GM12878 (cell line): Measurements from ENCODE around the gene RAD51B. TPM values are rescaled to one million over a fixed set of nuclear protein-coding genes. Genes with fewer than 3 reads are reported as not detected.

ENCODE experiments used
- ATAC-seq: fragments of 200-7000 bp; cut with Tn5 transposase; 3 replicates; pipeline ENCODE4 v1.9.1; 2020; ENCODE audit warnings: mild to moderate bottlenecking, moderate library complexity
- BruUV-seq: library from RNA; stranded (reverse); fragments of 400-500 nt; replicated peaks from 2 replicates; lab custom pipeline; 2021; lab: Mats Ljungman, UMichigan
- CTCF ChIA-PET: fragments of 300-600 bp; sonication (Branson Sonifier 250); formaldehyde crosslinking; extraction: SDS; loops from one replicate; lab custom pipeline; 2021; ENCODE audit warnings: inconsistent platforms; lab: Yijun Ruan, JAX
- POLR2A ChIA-PET: fragments of 350-600 bp; formaldehyde crosslinking; extraction: SDS; loops from one replicate; lab custom pipeline; 2021; ENCODE audit warnings: inconsistent platforms; lab: Charles Lee
- RAD21 ChIA-PET: fragments of 300-600 bp; sonication (Branson Sonifier 250); formaldehyde crosslinking; loops from one replicate; lab custom pipeline; 2023; ENCODE audit warnings: antibody characterized with exemption; ENCODE audit not compliant: unreplicated experiment; lab: Charles Lee
- SMC1A ChIA-PET: fragments of 300-600 bp; sonication (Branson Sonifier 250); formaldehyde crosslinking; loops from one replicate; lab custom pipeline; 2023; ENCODE audit not compliant: unreplicated experiment, uncharacterized antibody; lab: Charles Lee
- DNase-seq: peaks from one replicate; pipeline ENCODE4 v3.0.0-alpha.2; 2011; ENCODE audit warnings: low read depth, low spot score
- FAIRE-seq: peaks from 3 replicates; lab custom pipeline; 2011; peaks lifted over from hg19 to GRCh38; lab: Jason Lieb, UNC
- H2AFZ ChIP-seq: 2 replicates; pipeline ENCODE4 v1.6.0; 2011; ENCODE audit warnings: low read depth, low read length, control low read depth; ENCODE audit not compliant: control insufficient read depth
- H3K27ac ChIP-seq: 2 replicates; pipeline ENCODE4 v1.5.1; 2011; ENCODE audit warnings: control low read depth; ENCODE audit not compliant: control insufficient read depth, insufficient read depth
- H3K27me3 ChIP-seq, 2 experiments: replicated peaks in 1 of 2; 2 replicates each; pipeline versions ENCODE4 v1.6.0 to v1.6.1; 2011; ENCODE audit warnings: low read length in 1 of 2; ENCODE audit not compliant: control insufficient read depth in 2 of 2, insufficient read depth in 2 of 2
- H3K36me3 ChIP-seq, 2 experiments: 2 replicates each; pipeline ENCODE4 v1.5.1; 2011; ENCODE audit warnings: low read length in 1 of 2; ENCODE audit not compliant: control insufficient read depth in 2 of 2, insufficient read depth in 2 of 2
- H3K4me1 ChIP-seq: 2 replicates; pipeline ENCODE4 v1.6.1; 2011; ENCODE audit warnings: mild to moderate bottlenecking, low read length, moderate library complexity, mixed read lengths; ENCODE audit not compliant: control insufficient read depth, insufficient read depth
- H3K4me2 ChIP-seq: 2 replicates; pipeline ENCODE4 v1.6.0; 2011; ENCODE audit warnings: control low read depth; ENCODE audit not compliant: control insufficient read depth, insufficient read depth
- H3K4me3 ChIP-seq: fragments of 200-600 bp; sonication (generic); 2 replicates; pipeline ENCODE4 v1.5.1; 2016
- H3K79me2 ChIP-seq: 2 replicates; pipeline ENCODE4 v1.6.0; 2011; ENCODE audit warnings: low read length; ENCODE audit not compliant: control insufficient read depth, insufficient read depth
- H3K9ac ChIP-seq: 2 replicates; pipeline ENCODE4 v1.8.0; 2011; ENCODE audit warnings: low read length, control low read depth, mixed read lengths; ENCODE audit not compliant: control insufficient read depth, insufficient read depth
- H3K9me3 ChIP-seq: replicated peaks from 3 replicates; pipeline ENCODE4 v1.5.1; 2011; ENCODE audit warnings: mild to moderate bottlenecking, low read length; ENCODE audit not compliant: control insufficient read depth, insufficient read depth
- H4K20me1 ChIP-seq: 2 replicates; pipeline ENCODE4 v1.6.0; 2011; ENCODE audit not compliant: control insufficient read depth, insufficient read depth
- FOS ChIP-seq: IDR thresholded peaks from 3 replicates; pipeline ENCODE4 v1.6.1; 2011; ENCODE audit warnings: borderline replicate concordance; ENCODE audit not compliant: insufficient read length; ENCODE audit errors: extremely low read depth
- RAD21 ChIP-seq: IDR thresholded peaks from 2 replicates; pipeline ENCODE4 v1.6.1; 2011; ENCODE audit warnings: mild to moderate bottlenecking, low read depth, low read length, moderate library complexity; ENCODE audit not compliant: insufficient read depth
- WGBS: methylation state at CpG from one replicate; pipeline ENCODE4 v1.1.6; 2016; ENCODE audit warnings: low lambda C conversion rate; ENCODE audit not compliant: insufficient replicate concordance, insufficient coverage; ENCODE audit errors: missing lambda C conversion rate; 5-methylcytosine and 5-hydroxymethylcytosine counted together
- in situ Hi-C: fragments of 300-500 bp; cut with MboI; formaldehyde crosslinking; loops from 9 replicates; pipeline ENCODE4 v1.14.3; 2018; ENCODE audit warnings: mixed read lengths
- intact Hi-C: fragments of 100-400 bp; cut with micrococcal nuclease; formaldehyde crosslinking; loops from one replicate; pipeline ENCODE4 v1.14.2; 2022; ENCODE audit not compliant: unreplicated experiment
- polyA plus RNA-seq, 11 experiments: library from polyadenylated mRNA; depleted of rRNA in 4 of 11; unstranded in 6 of 11; stranded (reverse) in 5 of 11; fragments of >200 nt; fragmentation: Nextera tagmentation in 4 of 11; fragmentation: Illumina TruSeq in 1 of 11; extraction: Ambion mirVana in 4 of 11; extraction: Trizol in 1 of 11; gene quantifications; 1 replicate in 1 of 11; 2 replicates in 10 of 11; pipeline versions ENCODE4 v1.2.1 to v1.2.3, GENCODE V29; 2011 to 2016; ENCODE audit warnings: inconsistent platforms in 2 of 11, missing spikeins in 2 of 11, low read depth in 1 of 11
- total RNA-seq, 4 experiments: library from RNA; depleted of rRNA in 3 of 4; stranded (reverse); fragments of >200 nt in 3 of 4; fragmentation: Illumina TruSeq in 1 of 4; extraction: Trizol in 1 of 4; gene quantifications; 2 replicates each; pipeline versions ENCODE4 v1.2.1 to v1.2.3, GENCODE V29; 2013 to 2021
- TF ChIP-seq, protein P1 (sequence below), 3 experiments: IDR thresholded peaks in 2 of 3; conservative IDR thresholded peaks in 1 of 3; 2 replicates each; pipeline ENCODE4 v1.5.1; 2011; ENCODE audit warnings: low read depth in 3 of 3, low read length in 3 of 3, mild to moderate bottlenecking in 3 of 3, control low read depth in 2 of 3, moderate library complexity in 2 of 3, inconsistent platforms in 1 of 3, mixed read lengths in 1 of 3; ENCODE audit not compliant: control insufficient read depth in 2 of 3, insufficient read depth in 1 of 3; ENCODE audit errors: extremely low read depth in 1 of 3
- TF ChIP-seq, protein P2 (sequence below): fragments of 450-650 bp; IDR thresholded peaks from 2 replicates; pipeline ENCODE4 v1.6.1; 2017; ENCODE audit warnings: mild to moderate bottlenecking, moderate library complexity

Gene RAD51B
- total and polyA plus RNA-seq, 10 of the 15 experiments (the other 5 are each of a cell fraction or from before 2014, with no cell fraction given): 9.8 to 26.8 (median 21.3) TPM

DNA sequence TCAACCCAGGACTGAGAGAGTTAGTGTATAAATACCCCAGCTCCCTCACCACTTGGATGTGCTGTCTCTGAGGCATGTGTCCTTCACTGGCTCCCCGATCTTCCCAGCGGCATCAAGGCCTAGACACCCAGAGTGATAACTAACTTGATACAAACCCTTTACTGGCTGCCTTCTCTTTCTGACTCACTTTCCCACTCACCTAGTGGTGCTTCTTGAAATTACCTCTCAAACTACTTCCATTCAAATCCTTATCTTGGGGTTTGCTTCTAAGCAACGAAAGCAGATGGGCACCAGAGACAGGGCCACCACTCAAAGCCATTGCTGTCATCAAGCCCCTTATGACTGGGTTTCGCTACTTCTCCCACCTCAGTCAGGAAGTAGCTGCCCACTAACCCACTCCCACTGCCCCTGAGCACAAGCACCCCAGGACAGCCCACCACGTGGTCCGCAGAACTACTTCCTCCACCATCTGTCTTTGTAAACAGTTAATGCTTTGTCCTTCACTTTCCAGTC lies 956.1 kb downstream of the RAD51B start:
- H3K9me3 ChIP-seq: peaks cover 2% of the 10 kb centered on the region; the same call in 1 of the 3 replicates
- no peaks in the 10 kb centered on the region; the same call in 1 of the 2 replicates for H3K4me1 ChIP-seq
- in situ Hi-C loops: no loop called here
- no peaks in the 10 kb centered on the region for H4K20me1 ChIP-seq
- intact Hi-C loops: no loop called here
- H3K79me2 ChIP-seq: no peaks in the 10 kb centered on the region
- BruUV-seq: no TSS peak
- TF ChIP-seq, protein P1, sequence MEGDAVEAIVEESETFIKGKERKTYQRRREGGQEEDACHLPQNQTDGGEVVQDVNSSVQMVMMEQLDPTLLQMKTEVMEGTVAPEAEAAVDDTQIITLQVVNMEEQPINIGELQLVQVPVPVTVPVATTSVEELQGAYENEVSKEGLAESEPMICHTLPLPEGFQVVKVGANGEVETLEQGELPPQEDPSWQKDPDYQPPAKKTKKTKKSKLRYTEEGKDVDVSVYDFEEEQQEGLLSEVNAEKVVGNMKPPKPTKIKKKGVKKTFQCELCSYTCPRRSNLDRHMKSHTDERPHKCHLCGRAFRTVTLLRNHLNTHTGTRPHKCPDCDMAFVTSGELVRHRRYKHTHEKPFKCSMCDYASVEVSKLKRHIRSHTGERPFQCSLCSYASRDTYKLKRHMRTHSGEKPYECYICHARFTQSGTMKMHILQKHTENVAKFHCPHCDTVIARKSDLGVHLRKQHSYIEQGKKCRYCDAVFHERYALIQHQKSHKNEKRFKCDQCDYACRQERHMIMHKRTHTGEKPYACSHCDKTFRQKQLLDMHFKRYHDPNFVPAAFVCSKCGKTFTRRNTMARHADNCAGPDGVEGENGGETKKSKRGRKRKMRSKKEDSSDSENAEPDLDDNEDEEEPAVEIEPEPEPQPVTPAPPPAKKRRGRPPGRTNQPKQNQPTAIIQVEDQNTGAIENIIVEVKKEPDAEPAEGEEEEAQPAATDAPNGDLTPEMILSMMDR (IDR thresholded peaks at IDR 0.05 in 2 of 3, conservative IDR thresholded peaks at IDR 0.05 in 1 of 3; ENCODE audit: control insufficient read depth in 2 of 3, extremely low read depth in 1 of 3, insufficient read depth in 1 of 3, low read depth in 3 of 3, low read length in 3 of 3): peak in 1 of 3 experiments; percentile 40; a peak in 2 of 6 replicates
- no peak for TF ChIP-seq FOS
- TF ChIP-seq, protein P2, sequence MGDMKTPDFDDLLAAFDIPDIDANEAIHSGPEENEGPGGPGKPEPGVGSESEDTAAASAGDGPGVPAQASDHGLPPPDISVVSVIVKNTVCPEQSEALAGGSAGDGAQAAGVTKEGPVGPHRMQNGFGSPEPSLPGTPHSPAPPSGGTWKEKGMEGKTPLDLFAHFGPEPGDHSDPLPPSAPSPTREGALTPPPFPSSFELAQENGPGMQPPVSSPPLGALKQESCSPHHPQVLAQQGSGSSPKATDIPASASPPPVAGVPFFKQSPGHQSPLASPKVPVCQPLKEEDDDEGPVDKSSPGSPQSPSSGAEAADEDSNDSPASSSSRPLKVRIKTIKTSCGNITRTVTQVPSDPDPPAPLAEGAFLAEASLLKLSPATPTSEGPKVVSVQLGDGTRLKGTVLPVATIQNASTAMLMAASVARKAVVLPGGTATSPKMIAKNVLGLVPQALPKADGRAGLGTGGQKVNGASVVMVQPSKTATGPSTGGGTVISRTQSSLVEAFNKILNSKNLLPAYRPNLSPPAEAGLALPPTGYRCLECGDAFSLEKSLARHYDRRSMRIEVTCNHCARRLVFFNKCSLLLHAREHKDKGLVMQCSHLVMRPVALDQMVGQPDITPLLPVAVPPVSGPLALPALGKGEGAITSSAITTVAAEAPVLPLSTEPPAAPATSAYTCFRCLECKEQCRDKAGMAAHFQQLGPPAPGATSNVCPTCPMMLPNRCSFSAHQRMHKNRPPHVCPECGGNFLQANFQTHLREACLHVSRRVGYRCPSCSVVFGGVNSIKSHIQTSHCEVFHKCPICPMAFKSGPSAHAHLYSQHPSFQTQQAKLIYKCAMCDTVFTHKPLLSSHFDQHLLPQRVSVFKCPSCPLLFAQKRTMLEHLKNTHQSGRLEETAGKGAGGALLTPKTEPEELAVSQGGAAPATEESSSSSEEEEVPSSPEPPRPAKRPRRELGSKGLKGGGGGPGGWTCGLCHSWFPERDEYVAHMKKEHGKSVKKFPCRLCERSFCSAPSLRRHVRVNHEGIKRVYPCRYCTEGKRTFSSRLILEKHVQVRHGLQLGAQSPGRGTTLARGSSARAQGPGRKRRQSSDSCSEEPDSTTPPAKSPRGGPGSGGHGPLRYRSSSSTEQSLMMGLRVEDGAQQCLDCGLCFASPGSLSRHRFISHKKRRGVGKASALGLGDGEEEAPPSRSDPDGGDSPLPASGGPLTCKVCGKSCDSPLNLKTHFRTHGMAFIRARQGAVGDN: no peak
- TF ChIP-seq RAD21: 0 out of 2 replicates have a peak, but pooled peaks have one; percentile 3
- CTCF ChIA-PET: interaction anchor here (0.7 to 3.0 kb wide), 5 partner anchors 13 to 527 kb away, joined by 3 to 7 read pairs (median 4); no protein-coding TSS in a partner anchor
- POLR2A ChIA-PET: no interaction called here
- no peaks in the 10 kb centered on the region for H3K36me3 ChIP-seq
- H3K27ac ChIP-seq: no peak overlapping the region
- FAIRE-seq (no peak), ATAC-seq (no peak; the same call in 2 of the 3 replicates), DNase-seq (no peak)
- 64% methylated on average over 6 of the region's 6 CpGs for WGBS
- SMC1A ChIA-PET: interaction anchor here (1.2 to 1.5 kb wide), 3 partner anchors 12 to 81 kb away, joined by 3 to 6 read pairs (median 3); no protein-coding TSS in a partner anchor
- H3K4me3 ChIP-seq: no peak overlapping the region
- RAD21 ChIA-PET: no interaction called here
- no peaks in the 10 kb centered on the region for H3K27me3 ChIP-seq
- H3K9ac ChIP-seq: no peak overlapping the region
- H3K4me2 ChIP-seq: no peak overlapping the region
- no peak overlapping the region for H2AFZ ChIP-seq
